Activated CD8-positive, alpha-beta memory T cell treated with anti-CD3 and anti-CD28 coated beads, Interleukin-2, amount 50 U/mL, for 1 hour (primary cell): ENCODE data around the gene ASTN1.

Experiments
- DNase-seq: peaks from one replicate; pipeline ENCODE4 v3.0.0-alpha.2; 2020; ENCODE audit errors: extremely low read depth

ASTN1 gene

GRCh38 chr1:177163844-177164379 is 600 bp downstream of the ASTN1 start:
- no peak for DNase-seq

- DNase-seq, result no peak
Observed at GRCh38 chr1:177162243-177162642, 2.3 kb downstream of the ASTN1 start.

GRCh38 chr1:177146499-177146898 is 18.0 kb downstream of the ASTN1 start:
- DNase-seq, result no peak

GRCh38 chr1:177145106-177146070 is 19.1 kb downstream of the ASTN1 start:
- no peak for DNase-seq

- DNase-seq, result no peak
Observed at GRCh38 chr1:177142791-177143271, 21.7 kb downstream of the ASTN1 start.

- no peak for DNase-seq
Observed at GRCh38 chr1:177142010-177142409, 22.5 kb downstream of the ASTN1 start.

GRCh38 chr1:177138347-177138746 is 26.2 kb downstream of the ASTN1 start:
- no peak for DNase-seq

- DNase-seq, result no peak
Observed at GRCh38 chr1:177137814-177138213, 26.7 kb downstream of the ASTN1 start.

GRCh38 chr1:177135250-177135649 is 29.3 kb downstream of the ASTN1 start:
- no peak for DNase-seq

- no peak for DNase-seq
Observed at GRCh38 chr1:177133977-177134538, 30.5 kb downstream of the ASTN1 start.

- DNase-seq, result no peak
Observed at GRCh38 chr1:177132141-177132540, 32.4 kb downstream of the ASTN1 start.

- no peak for DNase-seq
Observed at GRCh38 chr1:177131723-177132122, 32.8 kb downstream of the ASTN1 start.

GRCh38 chr1:177130451-177130945 is 34.0 kb downstream of the ASTN1 start:
- no peak for DNase-seq

GRCh38 chr1:177128665-177129281 is 35.7 kb downstream of the ASTN1 start:
- no peak for DNase-seq

GRCh38 chr1:177126267-177126666 is 38.2 kb downstream of the ASTN1 start:
- no peak for DNase-seq

GRCh38 chr1:177124577-177125278 is 39.8 kb downstream of the ASTN1 start:
- no peak for DNase-seq

- DNase-seq, result no peak
Observed at GRCh38 chr1:177122461-177123251, 41.9 kb downstream of the ASTN1 start.

GRCh38 chr1:177119311-177119710 is 45.2 kb downstream of the ASTN1 start:
- DNase-seq, result no peak

- DNase-seq, result no peak
Observed at GRCh38 chr1:177118901-177119300, 45.6 kb downstream of the ASTN1 start.

- DNase-seq, result no peak
Observed at GRCh38 chr1:177116941-177117340, 47.6 kb downstream of the ASTN1 start.
